ENCODE results near the gene TLE4. TPM values are rescaled to one million over a fixed set of nuclear protein-coding genes. Genes with fewer than 3 reads are reported as not detected.

Gene TLE4
- total and polyA plus RNA-seq, 8 donors: 21.6 to 38.3 (median 33.8) TPM

GRCh38 chr9:79551994-79552393 lies 19.8 kb upstream of the TLE4 start:
- no peaks in the 10 kb centered on the region for H3K36me3 ChIP-seq
- H3K4me1 ChIP-seq: no peaks in the 10 kb centered on the region
- DNase-seq: no peak
- H3K9me3 ChIP-seq: peaks cover 0 to 13% of the 10 kb centered on the region in 2 donors
- no peak overlapping the region for H3K27ac ChIP-seq
- no peaks in the 10 kb centered on the region for H3K27me3 ChIP-seq
- no peak for ATAC-seq
- TF ChIP-seq CTCF (IDR thresholded peaks at IDR 0.05): no peak
- no peak overlapping the region for H3K4me3 ChIP-seq
- intact Hi-C loops (cut with DNase I): no loop called here

- no peaks in the 10 kb centered on the region for H3K4me1 ChIP-seq
- H3K27ac ChIP-seq: no peak overlapping the region
- no peak for DNase-seq
- no peak for TF ChIP-seq CTCF (IDR thresholded peaks at IDR 0.05)
- H3K4me3 ChIP-seq: no peak overlapping the region
- no peak for ATAC-seq
- intact Hi-C loops (cut with DNase I): no loop called here
- no peaks in the 10 kb centered on the region for H3K36me3 ChIP-seq
- H3K27me3 ChIP-seq: no peaks in the 10 kb centered on the region
- H3K9me3 ChIP-seq: peaks cover 0 to 2% of the 10 kb centered on the region in 2 donors
Measured at GRCh38 chr9:79555474-79556089, 16.2 kb upstream of the TLE4 start.

- no peak for TF ChIP-seq CTCF (IDR thresholded peaks at IDR 0.05)
- intact Hi-C loops (cut with DNase I): no loop called here
- Histone ChIP-seq H3K27ac (no peak overlapping the region), H3K9me3 (no peaks in the 10 kb centered on the region), H3K4me3 (no peak overlapping the region), H3K27me3 (no peaks in the 10 kb centered on the region), H3K36me3 (no peaks in the 10 kb centered on the region), H3K4me1 (no peaks in the 10 kb centered on the region)
- DNase-seq (no peak), ATAC-seq (no peak)
Measured at GRCh38 chr9:79559495-79560181, 12.1 kb upstream of the TLE4 start.

GRCh38 chr9:79562749-79563386 lies 8.9 kb upstream of the TLE4 start:
- no peaks in the 10 kb centered on the region for H3K9me3 ChIP-seq
- H3K27ac ChIP-seq: no peak overlapping the region
- ATAC-seq (no peak), DNase-seq (no peak)
- H3K4me3 ChIP-seq: no peak overlapping the region
- no peaks in the 10 kb centered on the region for H3K36me3 ChIP-seq
- TF ChIP-seq CTCF (IDR thresholded peaks at IDR 0.05): no peak
- H3K4me1 ChIP-seq: no peaks in the 10 kb centered on the region
- no peaks in the 10 kb centered on the region for H3K27me3 ChIP-seq
- intact Hi-C loops (cut with DNase I): no loop called here

GRCh38 chr9:79564105-79564504 lies 7.7 kb upstream of the TLE4 start:
- TF ChIP-seq CTCF (IDR thresholded peaks at IDR 0.05): no peak
- Histone ChIP-seq H3K9me3 (no peaks in the 10 kb centered on the region), H3K4me1 (peaks cover 0 to 4% of the 10 kb centered on the region in 2 donors), H3K36me3 (no peaks in the 10 kb centered on the region), H3K4me3 (no peak overlapping the region), H3K27me3 (no peaks in the 10 kb centered on the region), H3K27ac (no peak overlapping the region)
- ATAC-seq (no peak), DNase-seq (no peak)
- intact Hi-C loops (cut with DNase I): no loop called here
